HG02759 (cell line): Measurements from ENCODE around the gene EXOC1.
A peak's percentile ranks its signal among the peaks of the same experiment; 100 is the strongest.

Experiments
- ATAC-seq: cut with Tn5 transposase; IDR thresholded peaks from one replicate; pipeline ENCODE4 v1.9.1; 2021; ENCODE audit warnings: mild to moderate bottlenecking, moderate library complexity; ENCODE audit not compliant: unreplicated experiment

Gene EXOC1

GRCh38 chr4:55947912-55948725 is 94.7 kb downstream of the EXOC1 start:
- ATAC-seq = peak; percentile 16

GRCh38 chr4:55948726-55949481 is 95.5 kb downstream of the EXOC1 start, which contains the start of gene CEP135:
Gene CEP135 (plus strand): TSS chr4:55948945. CDS start chr4:55952131, 3,186 bp downstream.
- ATAC-seq = peak; percentile 75

- ATAC-seq = no peak
These were observed 96.0 kb downstream of the EXOC1 start for GRCh38 chr4:55949482-55949802.

GRCh38 chr4:55951191-55951922 is 97.9 kb downstream of the EXOC1 start:
- ATAC-seq = no peak
